Amniotic epithelial cell (primary cell): ENCODE data around the gene E4F1.
"Not testable (repeated sequence)": the region's sequence is repeated elsewhere in the genome, so short reads cannot be mapped to it uniquely, and the experiment has no call there.

Source experiments
- DNase-seq: peaks from one replicate; pipeline ENCODE4 v3.0.0-alpha.2; 2010; ENCODE audit warnings: low read depth

E4F1 gene

GRCh38 chr16:2231016-2231931, 7.9 kb downstream of the E4F1 start:
- DNase-seq, result no peak

DNA sequence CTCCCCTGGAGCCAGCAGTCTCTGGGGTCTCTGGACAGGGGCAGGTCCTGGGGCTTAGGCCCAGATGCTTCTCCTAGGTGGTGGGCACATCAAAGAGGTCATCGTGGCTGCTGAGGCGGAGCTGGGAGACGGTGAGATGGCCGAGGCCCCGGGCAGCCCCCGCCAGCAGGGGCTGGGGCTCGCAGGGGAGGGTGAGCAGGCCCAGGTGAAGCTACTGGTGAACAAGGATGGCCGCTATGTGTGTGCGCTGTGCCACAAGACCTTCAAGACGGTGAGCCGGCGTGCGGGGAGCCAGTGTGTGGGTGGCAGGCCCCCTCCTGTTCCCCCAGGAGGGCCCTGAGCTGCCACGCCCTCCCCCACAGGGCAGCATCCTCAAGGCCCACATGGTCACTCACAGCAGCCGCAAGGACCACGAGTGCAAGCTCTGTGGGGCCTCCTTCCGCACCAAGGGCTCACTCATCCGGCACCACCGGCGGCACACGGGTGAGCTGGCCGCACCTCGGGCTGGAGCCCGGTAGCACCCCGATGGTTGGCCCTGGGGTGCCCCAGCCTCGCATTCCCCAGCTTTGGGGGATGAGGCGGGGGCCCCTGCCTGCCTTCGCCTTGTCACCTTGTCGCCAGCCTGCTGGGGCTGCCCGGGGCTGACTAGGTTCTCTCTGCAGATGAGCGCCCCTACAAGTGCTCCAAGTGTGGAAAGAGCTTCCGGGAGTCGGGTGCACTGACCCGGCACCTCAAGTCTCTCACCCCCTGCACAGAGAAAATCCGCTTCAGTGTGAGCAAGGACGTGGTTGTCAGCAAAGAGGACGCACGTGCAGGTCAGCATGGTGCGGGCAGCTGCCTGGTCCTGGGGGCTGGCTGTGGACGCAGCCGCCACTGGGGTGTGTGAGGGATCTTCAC, 9.0 kb downstream of the E4F1 start:
- no peak for DNase-seq

GRCh38 chr16:2233046-2233775, 9.8 kb downstream of the E4F1 start:
- no peak for DNase-seq

- DNase-seq, result no peak
Measured at GRCh38 chr16:2233872-2234812, 10.8 kb downstream of the E4F1 start.

DNA sequence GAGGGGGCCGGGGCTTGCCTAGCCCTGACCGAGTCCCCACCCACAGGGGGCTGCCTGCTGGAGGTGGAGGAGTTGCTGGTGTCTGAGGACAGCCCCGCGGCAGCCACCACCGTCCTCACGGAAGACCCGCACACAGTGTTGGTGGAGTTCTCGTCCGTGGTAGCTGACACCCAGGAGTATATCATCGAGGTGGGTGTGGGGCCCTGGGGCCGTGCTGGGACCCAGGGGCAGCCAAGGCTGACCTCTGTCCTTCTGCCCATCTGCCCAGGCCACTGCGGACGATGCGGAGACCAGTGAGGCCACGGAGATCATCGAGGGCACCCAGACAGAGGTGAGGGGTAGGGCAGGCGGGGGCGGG, 11.4 kb downstream of the E4F1 start:
- DNase-seq, result no peak

- DNase-seq, result no peak
Measured at GRCh38 chr16:2235234-2235651, 11.9 kb downstream of the E4F1 start.

DNA sequence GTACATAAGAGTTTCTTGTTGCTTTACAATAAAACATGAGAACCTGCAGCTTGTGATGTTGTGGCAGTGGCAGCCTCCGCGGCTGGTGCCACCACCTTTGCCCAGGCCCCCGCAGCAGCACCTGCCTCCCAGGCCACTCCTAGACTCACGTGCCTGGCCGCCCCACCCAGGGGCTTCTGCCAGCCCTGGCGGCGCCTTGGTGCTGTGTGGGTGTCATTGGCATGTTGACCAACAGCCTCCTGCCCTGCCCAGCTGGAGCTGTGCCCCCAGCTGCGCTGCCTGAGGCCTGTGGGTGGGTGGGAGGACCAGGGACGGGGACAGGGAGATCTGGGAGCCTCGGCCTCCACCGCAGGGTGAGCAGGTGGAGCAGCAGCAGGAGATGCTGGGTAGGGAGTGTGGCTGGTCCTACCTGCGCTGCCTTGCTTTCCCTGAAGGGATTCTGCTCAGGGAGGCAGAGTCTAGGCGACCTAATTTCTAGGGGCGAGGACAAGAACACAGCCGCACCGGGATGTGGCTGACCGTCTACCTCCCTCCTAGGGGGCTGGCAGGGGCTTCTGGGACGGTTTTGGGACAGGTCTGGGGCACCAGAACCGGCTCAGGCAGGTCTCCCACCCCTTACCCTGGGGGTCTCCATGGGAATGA, 12.4 kb downstream of the E4F1 start:
- no peak for DNase-seq

DNA sequence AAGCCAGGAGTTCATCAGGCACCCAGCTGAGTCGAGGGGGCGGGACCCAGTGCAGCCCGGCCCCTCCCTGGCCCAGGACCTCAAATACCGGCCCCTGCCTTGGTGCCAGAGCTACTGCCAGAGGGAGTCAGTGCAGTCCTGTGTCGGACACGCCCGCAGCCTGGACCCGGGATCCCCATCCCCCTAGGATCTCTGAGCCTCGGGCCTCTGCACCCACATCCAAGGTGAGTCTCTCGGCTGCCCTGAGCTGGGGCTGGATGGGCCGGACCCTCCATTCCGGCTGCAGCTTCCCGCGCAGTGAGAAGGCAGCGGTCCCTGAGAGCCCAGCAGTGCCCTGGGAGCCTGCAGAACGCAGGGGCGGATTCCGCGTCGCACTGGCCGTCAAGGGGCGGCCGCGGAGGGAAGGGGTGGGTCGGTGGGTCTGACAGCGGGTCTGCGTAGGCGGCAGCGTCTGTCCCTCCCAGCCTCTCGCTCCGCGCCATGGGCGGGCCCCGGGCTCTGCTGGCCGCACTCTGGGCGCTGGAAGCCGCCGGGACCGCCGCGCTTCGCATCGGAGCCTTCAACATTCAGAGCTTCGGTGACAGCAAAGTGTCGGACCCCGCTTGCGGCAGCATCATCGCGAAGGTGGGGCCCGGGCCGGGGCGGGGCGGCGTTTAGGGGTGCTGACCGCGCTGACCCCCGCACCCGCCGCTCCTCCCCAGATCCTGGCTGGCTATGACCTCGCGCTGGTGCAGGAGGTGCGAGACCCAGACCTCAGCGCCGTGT, 13.1 kb downstream of the E4F1 start, which contains the start of gene DNASE1L2:
Gene DNASE1L2 (plus strand): TSS at position 108 of the 765 bp plus-strand sequence. CDS start 373 bp downstream, at position 481.
- no peak for DNase-seq

DNA sequence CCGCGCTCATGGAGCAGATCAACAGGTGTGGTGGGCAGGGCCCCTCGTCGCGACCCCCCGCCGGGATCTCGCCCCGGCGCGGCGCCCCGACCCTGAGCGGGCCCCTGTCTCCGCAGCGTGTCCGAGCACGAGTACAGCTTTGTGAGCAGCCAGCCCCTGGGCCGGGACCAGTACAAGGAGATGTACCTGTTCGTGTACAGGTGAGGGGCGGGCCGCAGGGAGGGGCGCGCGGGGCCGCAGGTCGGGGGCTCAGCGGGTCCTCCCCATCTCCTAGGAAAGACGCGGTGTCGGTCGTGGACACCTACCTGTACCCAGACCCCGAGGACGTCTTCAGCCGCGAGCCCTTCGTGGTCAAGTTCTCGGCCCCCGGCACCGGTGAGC, 13.7 kb downstream of the E4F1 start:
- DNase-seq, result no peak

GRCh38 chr16:2237493-2238149, 14.2 kb downstream of the E4F1 start:
- DNase-seq, result no peak

GRCh38 chr16:2238150-2238837, 14.9 kb downstream of the E4F1 start:
- no peak for DNase-seq

DNA sequence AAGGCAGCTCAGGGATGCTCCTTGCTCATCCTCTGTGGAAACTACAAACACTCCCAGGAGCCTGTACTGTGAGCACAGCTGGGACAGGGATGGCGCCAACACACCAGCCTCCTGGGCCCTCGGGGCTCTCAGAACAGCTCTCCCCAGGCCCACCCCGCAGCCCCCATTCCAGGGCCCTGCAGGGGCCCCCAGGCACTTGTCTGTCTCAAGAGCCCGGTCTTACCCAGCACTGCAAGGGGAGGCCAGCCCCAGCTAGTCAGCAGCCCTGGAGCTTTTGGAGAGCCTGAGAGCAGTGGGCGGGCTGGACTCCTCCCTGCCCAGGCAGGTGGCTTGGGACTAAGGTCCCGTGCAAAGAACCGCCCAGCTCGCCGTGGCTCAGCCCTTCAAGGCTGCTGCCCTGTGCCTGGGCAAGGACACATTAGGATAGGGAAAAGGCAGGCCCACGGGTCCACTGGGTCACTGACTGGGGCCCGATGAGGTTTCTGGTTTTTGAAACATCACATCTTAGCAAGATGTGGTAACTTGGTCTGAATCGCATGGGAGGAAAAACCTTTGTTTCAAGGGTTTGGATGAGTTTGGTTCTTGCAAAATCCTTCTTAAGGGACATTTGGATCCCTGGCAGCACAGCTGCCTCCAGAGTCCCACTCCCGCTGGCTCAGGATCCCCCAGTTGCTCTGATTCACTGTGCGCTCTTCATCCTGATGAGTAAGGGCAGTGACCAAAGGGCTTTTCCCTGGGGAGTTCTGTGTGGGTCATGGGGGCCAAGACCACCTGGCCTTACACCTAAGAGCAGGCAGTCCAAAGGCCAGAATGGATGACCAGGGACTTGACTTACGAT, 15.7 kb downstream of the E4F1 start:
- DNase-seq, result no peak

- DNase-seq, result not testable (repeated sequence)
Measured at GRCh38 chr16:2240331-2240730, 16.9 kb downstream of the E4F1 start.

DNA sequence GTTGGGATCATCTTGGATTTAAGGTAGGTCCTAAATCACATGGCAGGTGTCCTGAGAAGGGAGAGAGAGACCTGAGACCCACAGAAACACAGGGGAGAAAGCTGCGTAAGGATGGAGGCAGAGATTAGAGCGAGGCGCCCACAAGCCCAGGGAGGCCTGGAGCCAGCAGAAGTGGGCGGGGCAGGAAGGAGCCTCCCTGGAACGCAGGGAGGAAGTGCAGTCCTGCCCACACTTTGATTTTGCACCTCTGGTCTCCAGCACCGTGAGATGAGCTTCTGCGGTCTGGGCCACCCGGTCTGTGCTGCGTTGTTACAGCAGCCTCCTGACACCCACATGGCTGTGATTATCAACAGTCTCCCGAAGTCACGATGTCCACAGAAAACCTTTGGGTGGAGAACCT, 19.2 kb downstream of the E4F1 start:
- DNase-seq, result no peak

GRCh38 chr16:2243031-2243528, 19.7 kb downstream of the E4F1 start:
- DNase-seq, result no peak

GRCh38 chr16:2243781-2244180, 20.4 kb downstream of the E4F1 start:
- no peak for DNase-seq

DNA sequence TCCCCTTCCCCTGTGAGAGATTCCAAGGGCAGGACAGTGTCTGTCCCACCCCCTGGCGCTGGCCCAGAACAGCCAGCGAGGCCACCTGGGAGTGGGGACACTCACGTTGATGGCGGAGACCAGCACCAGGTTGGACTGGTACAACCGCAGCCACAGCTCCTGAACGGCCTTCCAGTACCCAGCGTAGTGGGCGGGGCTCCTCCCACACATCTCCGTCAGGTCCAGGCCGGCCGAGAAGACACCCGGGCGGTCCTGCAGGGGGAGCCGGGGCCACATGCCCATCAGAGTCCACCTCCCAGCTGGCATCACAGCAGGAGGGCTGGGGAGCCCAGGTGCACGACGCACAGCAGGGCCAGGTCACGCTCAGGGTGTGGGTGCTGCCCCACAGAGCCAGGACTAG, 20.9 kb downstream of the E4F1 start:
- DNase-seq, result no peak
